HG03108 (cell line): ENCODE data around the gene PKD2L2.
"Not testable (repeated sequence)": the region's sequence is repeated elsewhere in the genome, so short reads cannot be mapped to it uniquely, and the experiment has no call there.

Experiments
- ATAC-seq: cut with Tn5 transposase; IDR thresholded peaks from one replicate; pipeline ENCODE4 v1.9.1; 2021; ENCODE audit warnings: moderate library complexity; ENCODE audit not compliant: unreplicated experiment

The PKD2L2 gene

GRCh38 chr5:137954131-137954879 lies 65.0 kb downstream of the PKD2L2 start:
- ATAC-seq = no peak

GRCh38 chr5:137957948-137958347 lies 68.7 kb downstream of the PKD2L2 start:
- ATAC-seq = no peak

GRCh38 chr5:137959488-137959887 lies 70.2 kb downstream of the PKD2L2 start:
- no peak for ATAC-seq

- ATAC-seq = no peak
Measured at GRCh38 chr5:137960141-137960540, 70.9 kb downstream of the PKD2L2 start.

GRCh38 chr5:137960819-137961218 lies 71.6 kb downstream of the PKD2L2 start:
- no peak for ATAC-seq

- ATAC-seq = not testable (repeated sequence)
Measured at GRCh38 chr5:137970384-137970783, 81.1 kb downstream of the PKD2L2 start.

- ATAC-seq = no peak
Measured at GRCh38 chr5:137975208-137975607, 86.0 kb downstream of the PKD2L2 start.

GRCh38 chr5:137989419-137989818 lies 100.2 kb downstream of the PKD2L2 start:
- ATAC-seq = no peak
